Measurements from ENCODE around the gene CTR9.

CTR9 gene

GRCh38 chr11:10743354-10744000 lies 7.6 kb upstream of the CTR9 start:
- no peak for DNase-seq

- DNase-seq = no peak
Measured at GRCh38 chr11:10744206-10744605, 6.8 kb upstream of the CTR9 start.

GRCh38 chr11:10746871-10747270 lies 4.2 kb upstream of the CTR9 start:
- no peak for DNase-seq

GRCh38 chr11:10747733-10748132 lies 3.3 kb upstream of the CTR9 start:
- DNase-seq = no peak

- no peak for DNase-seq
Measured at GRCh38 chr11:10749476-10749875, 1.6 kb upstream of the CTR9 start.

GRCh38 chr11:10751581-10751940 lies 515 bp downstream of the CTR9 start:
- no peak for DNase-seq

- no peak for DNase-seq
Measured at GRCh38 chr11:10752061-10752460, 1.0 kb downstream of the CTR9 start.

GRCh38 chr11:10752486-10752885 lies 1.4 kb downstream of the CTR9 start:
- DNase-seq = no peak

- DNase-seq = no peak
Measured at GRCh38 chr11:10758957-10759356, 7.9 kb downstream of the CTR9 start.

- no peak for DNase-seq
Measured at GRCh38 chr11:10761085-10761698, 10.1 kb downstream of the CTR9 start.

- DNase-seq = no peak
Measured at GRCh38 chr11:10762185-10762584, 11.1 kb downstream of the CTR9 start.

- DNase-seq = no peak
Measured at GRCh38 chr11:10762913-10763421, 11.9 kb downstream of the CTR9 start.

- DNase-seq = no peak
Measured at GRCh38 chr11:10763766-10764165, 12.7 kb downstream of the CTR9 start.

- no peak for DNase-seq
Measured at GRCh38 chr11:10764412-10764811, 13.4 kb downstream of the CTR9 start.

GRCh38 chr11:10770626-10771254 lies 19.7 kb downstream of the CTR9 start:
- DNase-seq = no peak

GRCh38 chr11:10771457-10771856 lies 20.4 kb downstream of the CTR9 start:
- no peak for DNase-seq

- DNase-seq = no peak
Measured at GRCh38 chr11:10774811-10775210, 23.8 kb downstream of the CTR9 start.

GRCh38 chr11:10777393-10777793 lies 26.3 kb downstream of the CTR9 start:
- DNase-seq = no peak

GRCh38 chr11:10777806-10778205 lies 26.8 kb downstream of the CTR9 start:
- DNase-seq = no peak

- no peak for DNase-seq
Measured at GRCh38 chr11:10778217-10778970, 27.3 kb downstream of the CTR9 start.

GRCh38 chr11:10779086-10779485 lies 28.0 kb downstream of the CTR9 start:
- DNase-seq = no peak

GRCh38 chr11:10780040-10780439 lies 29.0 kb downstream of the CTR9 start:
- DNase-seq = no peak

Data from NCI-H1930 (cell line).